Measurements from ENCODE around the gene DIPK1B. TPM values are rescaled to one million over a fixed set of nuclear protein-coding genes. Genes with fewer than 3 reads are reported as not detected.

The DIPK1B gene
- total and polyA plus RNA-seq, 8 donors, result 4.3 to 32.3 (median 6.5) TPM

DNA sequence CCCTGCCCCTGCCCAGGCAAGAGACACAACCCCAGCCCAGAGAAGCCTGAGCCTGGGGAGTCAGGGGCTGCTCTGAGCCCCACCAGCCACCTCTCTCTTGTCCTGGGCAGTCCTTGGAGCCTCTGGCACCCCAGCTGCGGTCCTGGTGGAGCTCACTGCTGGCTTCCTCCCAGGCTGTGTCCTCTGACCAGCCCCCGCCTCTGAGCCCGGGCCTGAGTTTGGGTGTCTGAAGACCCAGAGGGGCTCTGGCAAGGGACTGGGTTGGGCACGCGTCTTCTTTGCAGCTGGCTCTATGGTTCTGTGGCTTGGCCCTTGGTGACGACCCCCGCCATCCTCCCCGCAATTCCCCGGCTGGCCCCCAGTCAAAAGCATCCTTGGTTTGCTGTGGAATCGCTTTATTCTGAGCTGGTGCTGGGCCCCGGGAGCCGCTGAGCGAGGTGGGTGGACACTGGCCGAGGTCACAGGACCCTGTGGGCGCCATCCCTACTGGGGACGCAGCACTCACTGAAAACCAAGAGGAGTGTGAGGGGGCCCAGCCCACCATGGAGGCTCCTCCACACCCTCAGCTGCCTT lies 31.4 kb downstream of the DIPK1B start:
- FAIRE-seq, result no peak
- no peaks in the 10 kb centered on the region for H3K9me3 ChIP-seq
- H3K4me3 ChIP-seq, result no peak overlapping the region
- ATAC-seq, result no peak
- TF ChIP-seq, protein P1, sequence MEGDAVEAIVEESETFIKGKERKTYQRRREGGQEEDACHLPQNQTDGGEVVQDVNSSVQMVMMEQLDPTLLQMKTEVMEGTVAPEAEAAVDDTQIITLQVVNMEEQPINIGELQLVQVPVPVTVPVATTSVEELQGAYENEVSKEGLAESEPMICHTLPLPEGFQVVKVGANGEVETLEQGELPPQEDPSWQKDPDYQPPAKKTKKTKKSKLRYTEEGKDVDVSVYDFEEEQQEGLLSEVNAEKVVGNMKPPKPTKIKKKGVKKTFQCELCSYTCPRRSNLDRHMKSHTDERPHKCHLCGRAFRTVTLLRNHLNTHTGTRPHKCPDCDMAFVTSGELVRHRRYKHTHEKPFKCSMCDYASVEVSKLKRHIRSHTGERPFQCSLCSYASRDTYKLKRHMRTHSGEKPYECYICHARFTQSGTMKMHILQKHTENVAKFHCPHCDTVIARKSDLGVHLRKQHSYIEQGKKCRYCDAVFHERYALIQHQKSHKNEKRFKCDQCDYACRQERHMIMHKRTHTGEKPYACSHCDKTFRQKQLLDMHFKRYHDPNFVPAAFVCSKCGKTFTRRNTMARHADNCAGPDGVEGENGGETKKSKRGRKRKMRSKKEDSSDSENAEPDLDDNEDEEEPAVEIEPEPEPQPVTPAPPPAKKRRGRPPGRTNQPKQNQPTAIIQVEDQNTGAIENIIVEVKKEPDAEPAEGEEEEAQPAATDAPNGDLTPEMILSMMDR (IDR thresholded peaks at IDR 0.05), result no peak
- H3K4me1 ChIP-seq, result peaks cover 12 to 19% (median 17%) of the 10 kb centered on the region in 3 donors
- H3K27me3 ChIP-seq, result no peaks in the 10 kb centered on the region
- H3K27ac ChIP-seq, result no peak overlapping the region
- WGBS, 2 donors, result 89 to 92% methylated on average over 16 of the region's 16 CpGs
- intact Hi-C loops (cut with DNase I), result no loop called here
- DNase-seq, result peak in 1 of 6 donors; percentile 70
- no peaks in the 10 kb centered on the region for H3K36me3 ChIP-seq

DNA sequence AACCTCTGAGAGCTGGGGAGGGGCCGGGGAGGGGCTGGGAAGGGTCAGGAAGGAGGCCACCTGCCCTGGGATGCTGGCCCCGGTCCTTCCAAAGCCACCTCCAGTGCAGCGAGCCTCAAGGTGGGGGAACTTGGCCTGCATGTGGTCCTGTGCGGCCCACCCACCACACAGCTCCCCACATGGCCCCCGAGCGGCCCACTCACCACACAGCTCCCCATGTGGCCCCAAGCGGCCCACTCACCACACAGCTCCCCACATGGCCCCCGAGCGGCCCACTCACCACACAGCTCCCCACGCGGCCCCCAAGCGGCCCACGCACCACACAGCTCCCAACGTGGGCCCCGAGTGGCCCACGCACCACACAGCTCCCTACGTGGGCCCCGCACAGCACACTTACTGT lies 32.4 kb downstream of the DIPK1B start:
- intact Hi-C loops (cut with DNase I), result no loop called here
- FAIRE-seq, result no peak

GRCh38 chr9:136745389-136746154 lies 33.2 kb downstream of the DIPK1B start:
- ATAC-seq, result no peak
- H3K9me3 ChIP-seq, result no peaks in the 10 kb centered on the region

More for the DNA sequence above, 32.4 kb downstream of the DIPK1B start:
- no peak overlapping the region for H3K27ac ChIP-seq
- H3K4me3 ChIP-seq, result no peak overlapping the region
- ATAC-seq (no peak), DNase-seq (peak in 1 of 6 donors; percentile 48)
- no peaks in the 10 kb centered on the region for H3K9me3 ChIP-seq
- H3K36me3 ChIP-seq, result no peaks in the 10 kb centered on the region
- peaks cover 12 to 24% (median 17%) of the 10 kb centered on the region in 3 donors for H3K4me1 ChIP-seq
- 92 to 93% methylated on average over 15 to 18 of the region's 18 CpGs for WGBS, 2 donors
- TF ChIP-seq, protein P1 (IDR thresholded peaks at IDR 0.05), result no peak
- H3K27me3 ChIP-seq, result no peaks in the 10 kb centered on the region

GRCh38 chr9:136746155-136746490 lies 33.8 kb downstream of the DIPK1B start:
- Histone ChIP-seq H3K27me3 (no peaks in the 10 kb centered on the region), H3K9me3 (no peaks in the 10 kb centered on the region), H3K4me1 (peaks cover 12 to 24% (median 14%) of the 10 kb centered on the region in 3 donors), H3K4me3 (no peak overlapping the region), H3K36me3 (no peaks in the 10 kb centered on the region), H3K27ac (no peak overlapping the region)
- 78 to 87% methylated on average over 22 of the region's 22 CpGs for WGBS, 2 donors
- intact Hi-C loops (cut with DNase I), result no loop called here
- DNase-seq, result no peak
- no peak for FAIRE-seq
- TF ChIP-seq, protein P1 (IDR thresholded peaks at IDR 0.05), result no peak
- no peak for ATAC-seq

More at GRCh38 chr9:136745389-136746154, 33.2 kb downstream of the DIPK1B start:
- H3K27ac ChIP-seq, result no peak overlapping the region
- DNase-seq (peak in 1 of 6 donors; percentile 59), FAIRE-seq (no peak)
- TF ChIP-seq, protein P1 (IDR thresholded peaks at IDR 0.05), result no peak
- WGBS, 2 donors, result 89% methylated on average over 23 of the region's 23 CpGs
- H3K4me1 ChIP-seq, result peaks cover 12 to 24% (median 17%) of the 10 kb centered on the region in 3 donors
- H3K4me3 ChIP-seq, result no peak overlapping the region
- no peaks in the 10 kb centered on the region for H3K36me3 ChIP-seq
- intact Hi-C loops (cut with DNase I), result no loop called here
- H3K27me3 ChIP-seq, result no peaks in the 10 kb centered on the region

DNA sequence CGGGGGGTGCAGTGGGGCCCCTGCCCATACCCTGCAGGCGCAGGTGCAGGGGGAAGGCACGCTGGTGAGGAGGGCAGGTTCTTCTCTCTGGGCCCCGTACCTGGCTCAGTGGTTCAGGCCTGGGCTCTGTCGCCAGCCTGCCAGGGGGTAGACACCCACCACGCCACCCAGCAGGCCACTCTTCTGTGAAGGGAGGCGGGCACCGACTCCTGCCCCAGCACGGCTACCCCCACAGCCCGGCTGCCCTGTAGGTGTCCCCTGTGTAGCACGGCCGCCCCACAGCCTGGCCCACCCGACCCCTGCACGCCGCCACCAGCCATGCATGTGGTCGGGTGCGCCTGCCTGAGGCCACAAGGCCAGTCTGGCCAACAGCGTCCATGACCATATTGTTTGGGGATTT lies 34.2 kb downstream of the DIPK1B start:
- TF ChIP-seq, protein P1 (IDR thresholded peaks at IDR 0.05), result no peak
- H3K9me3 ChIP-seq, result no peaks in the 10 kb centered on the region
- no peak overlapping the region for H3K27ac ChIP-seq
- H3K4me1 ChIP-seq, result peaks cover 11 to 24% (median 12%) of the 10 kb centered on the region in 3 donors
- intact Hi-C loops (cut with DNase I), result no loop called here
- no peak for ATAC-seq
- DNase-seq, result peak in 1 of 6 donors; percentile 80
- no peaks in the 10 kb centered on the region for H3K27me3 ChIP-seq
- 90 to 93% methylated on average over 18 of the region's 18 CpGs for WGBS, 2 donors
- H3K4me3 ChIP-seq, result no peak overlapping the region
- no peaks in the 10 kb centered on the region for H3K36me3 ChIP-seq
- FAIRE-seq, result no peak

Measured in pancreas (tissue), 10 donors.